Endothelial cell (in vitro differentiated cells): ENCODE measurements around the gene NAPB. TPM values are rescaled to one million over a fixed set of nuclear protein-coding genes. Genes with fewer than 3 reads are reported as not detected.

Experiments used
- DNase-seq: peaks from one replicate; pipeline ENCODE4 v3.0.0; 2021; ENCODE audit warnings: low spot score
- H3K27ac Mint-ChIP-seq: one replicate; pipeline ENCODE4 v1.8.0; 2021; ENCODE audit warnings: mixed read lengths, inconsistent platforms; ENCODE audit not compliant: unreplicated experiment
- H3K27me3 Mint-ChIP-seq: one replicate; pipeline ENCODE4 v1.8.0; 2021; ENCODE audit warnings: mild to moderate bottlenecking, moderate library complexity, mixed read lengths, inconsistent platforms; ENCODE audit not compliant: unreplicated experiment
- H3K36me3 Mint-ChIP-seq: one replicate; pipeline ENCODE4 v1.8.0; 2021; ENCODE audit warnings: mild to moderate bottlenecking, low read depth, mixed read lengths, inconsistent platforms; ENCODE audit not compliant: unreplicated experiment
- H3K4me1 Mint-ChIP-seq: one replicate; pipeline ENCODE4 v1.8.0; 2021; ENCODE audit warnings: mild to moderate bottlenecking, mixed read lengths, inconsistent platforms; ENCODE audit not compliant: unreplicated experiment
- H3K4me3 Mint-ChIP-seq: one replicate; pipeline ENCODE4 v1.8.0; 2021; ENCODE audit warnings: mild to moderate bottlenecking, mixed read lengths, inconsistent platforms; ENCODE audit not compliant: unreplicated experiment
- H3K9me3 Mint-ChIP-seq: one replicate; pipeline ENCODE4 v1.8.0; 2021; ENCODE audit warnings: mixed read lengths, inconsistent platforms; ENCODE audit not compliant: unreplicated experiment
- total RNA-seq: library from RNA; stranded (reverse); fragmentation: NEBNext Ultra II Directional; extraction: Animal tissue kit (Norgen Biotek cat#: 25700); gene quantifications from one replicate; pipeline ENCODE4 v1.2.1, GENCODE V29; 2021; ENCODE audit not compliant: unreplicated experiment
- TF ChIP-seq, protein P1 (sequence below): fragments of 200-600 bp; sonication (generic); IDR thresholded peaks from one replicate; pipeline ENCODE4 v1.5.0; 2021; ENCODE audit warnings: antibody characterized with exemption; ENCODE audit not compliant: unreplicated experiment

Gene NAPB
- total RNA-seq, 1 donor from 2014 or later, result 9.6 TPM

DNA sequence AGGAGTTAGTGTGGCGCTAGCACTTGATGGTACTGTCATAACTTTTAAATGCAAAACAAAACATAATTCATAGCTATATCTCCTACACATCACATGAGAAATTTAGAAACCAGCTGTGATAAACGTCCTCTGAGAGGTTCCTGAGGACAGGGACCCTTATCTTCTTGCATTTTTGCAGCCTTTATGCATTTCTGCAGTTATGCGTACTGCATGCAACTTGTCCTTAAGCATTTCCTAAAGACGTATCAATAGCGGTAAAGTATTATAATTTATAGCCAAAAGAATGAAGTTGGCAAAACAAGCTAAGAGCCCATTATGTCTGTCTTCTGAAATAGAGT, 1.7 kb downstream of the NAPB start:
- Mint-ChIP-seq H3K4me1 (peaks cover 18% of the 10 kb centered on the region), H3K4me3 (peak overlapping the region; percentile 89), H3K27me3 (no peaks in the 10 kb centered on the region), H3K9me3 (no peaks in the 10 kb centered on the region), H3K36me3 (peaks cover 5% of the 10 kb centered on the region), H3K27ac (peak overlapping the region; percentile 78)
- no peak for DNase-seq
- TF ChIP-seq, protein P1, sequence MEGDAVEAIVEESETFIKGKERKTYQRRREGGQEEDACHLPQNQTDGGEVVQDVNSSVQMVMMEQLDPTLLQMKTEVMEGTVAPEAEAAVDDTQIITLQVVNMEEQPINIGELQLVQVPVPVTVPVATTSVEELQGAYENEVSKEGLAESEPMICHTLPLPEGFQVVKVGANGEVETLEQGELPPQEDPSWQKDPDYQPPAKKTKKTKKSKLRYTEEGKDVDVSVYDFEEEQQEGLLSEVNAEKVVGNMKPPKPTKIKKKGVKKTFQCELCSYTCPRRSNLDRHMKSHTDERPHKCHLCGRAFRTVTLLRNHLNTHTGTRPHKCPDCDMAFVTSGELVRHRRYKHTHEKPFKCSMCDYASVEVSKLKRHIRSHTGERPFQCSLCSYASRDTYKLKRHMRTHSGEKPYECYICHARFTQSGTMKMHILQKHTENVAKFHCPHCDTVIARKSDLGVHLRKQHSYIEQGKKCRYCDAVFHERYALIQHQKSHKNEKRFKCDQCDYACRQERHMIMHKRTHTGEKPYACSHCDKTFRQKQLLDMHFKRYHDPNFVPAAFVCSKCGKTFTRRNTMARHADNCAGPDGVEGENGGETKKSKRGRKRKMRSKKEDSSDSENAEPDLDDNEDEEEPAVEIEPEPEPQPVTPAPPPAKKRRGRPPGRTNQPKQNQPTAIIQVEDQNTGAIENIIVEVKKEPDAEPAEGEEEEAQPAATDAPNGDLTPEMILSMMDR, result no peak

DNA sequence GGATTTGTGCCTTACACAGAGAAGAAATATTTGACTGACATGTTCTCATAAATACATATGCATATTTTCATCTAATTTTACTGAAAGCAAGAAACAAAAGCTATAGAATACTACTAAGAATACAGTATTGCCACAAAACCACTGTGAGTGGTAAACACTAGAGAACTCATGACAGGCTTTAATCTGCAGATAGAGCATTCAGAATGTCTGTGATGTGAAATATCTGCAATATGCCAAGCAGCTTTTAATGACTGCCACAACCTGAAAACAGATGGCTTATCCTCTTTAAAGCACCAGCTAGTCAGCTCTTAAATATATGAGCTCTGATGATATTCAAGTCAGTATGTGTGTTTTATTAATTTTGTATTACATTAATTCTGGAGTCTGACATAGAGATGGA, 3.4 kb downstream of the NAPB start:
- no peak overlapping the region for H3K27ac Mint-ChIP-seq

DNA sequence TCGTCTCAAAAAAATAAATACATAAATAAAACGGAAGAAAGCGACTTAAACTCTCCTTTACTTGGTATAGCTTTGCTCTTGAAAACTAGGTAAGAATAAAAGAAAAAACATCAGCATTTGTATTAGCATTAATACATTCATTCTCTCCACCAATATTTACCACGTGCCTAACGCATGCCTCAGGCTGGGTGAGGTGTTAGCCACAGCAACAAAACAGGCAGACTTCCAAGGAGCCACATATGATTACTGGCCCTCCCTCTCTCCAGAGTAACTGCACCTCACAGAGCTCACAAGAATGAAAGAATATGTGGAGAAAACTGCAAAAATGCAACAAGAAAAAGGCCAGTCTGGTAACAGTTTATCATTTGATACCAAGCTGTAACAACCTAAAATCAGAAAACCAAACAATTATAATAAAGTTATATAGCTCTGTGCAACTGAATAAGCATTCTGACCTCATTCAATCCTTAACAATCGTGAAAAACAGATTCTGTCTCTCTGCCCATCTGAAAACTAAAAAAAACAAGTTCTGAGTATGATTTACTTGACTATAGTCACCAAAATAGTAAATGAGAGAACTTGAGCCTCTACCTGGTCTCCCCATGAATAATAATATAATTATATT, 5.2 kb downstream of the NAPB start:
- Mint-ChIP-seq H3K9me3 (no peaks in the 10 kb centered on the region), H3K27ac (no peak overlapping the region), H3K27me3 (no peaks in the 10 kb centered on the region), H3K4me1 (peaks cover 14% of the 10 kb centered on the region), H3K4me3 (no peak overlapping the region), H3K36me3 (no peaks in the 10 kb centered on the region)
- DNase-seq, result no peak
- TF ChIP-seq, protein P1, result no peak

More for the DNA sequence above, 3.4 kb downstream of the NAPB start:
- Mint-ChIP-seq H3K4me3 (no peak overlapping the region), H3K36me3 (peaks cover 5% of the 10 kb centered on the region), H3K9me3 (no peaks in the 10 kb centered on the region), H3K27me3 (no peaks in the 10 kb centered on the region), H3K4me1 (peaks cover 18% of the 10 kb centered on the region)
- no peak for DNase-seq
- TF ChIP-seq, protein P1, result no peak

DNA sequence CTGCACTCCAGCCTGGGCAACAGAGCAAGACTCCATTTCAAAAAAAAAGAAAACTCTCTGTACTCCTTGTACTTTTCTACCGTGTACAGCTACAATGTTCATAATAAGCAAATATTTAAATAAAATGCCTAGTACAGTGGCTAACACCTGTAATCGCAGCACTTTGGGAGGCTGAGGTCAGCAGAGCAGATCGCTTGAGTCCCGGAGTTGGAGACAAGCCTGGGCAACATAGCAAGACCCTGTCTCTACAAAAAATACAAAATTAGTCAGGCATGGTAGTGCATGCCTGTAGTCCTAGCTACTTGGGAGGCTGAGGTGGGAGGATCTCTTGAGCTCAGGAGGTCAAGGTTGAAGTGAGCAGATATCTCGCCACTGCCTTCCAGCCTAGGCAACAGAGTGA, 5.7 kb downstream of the NAPB start:
- Mint-ChIP-seq H3K27me3 (no peaks in the 10 kb centered on the region), H3K4me3 (no peak overlapping the region), H3K9me3 (no peaks in the 10 kb centered on the region), H3K4me1 (peaks cover 14% of the 10 kb centered on the region), H3K27ac (no peak overlapping the region), H3K36me3 (no peaks in the 10 kb centered on the region)
- TF ChIP-seq, protein P1, result no peak
- DNase-seq, result no peak

DNA sequence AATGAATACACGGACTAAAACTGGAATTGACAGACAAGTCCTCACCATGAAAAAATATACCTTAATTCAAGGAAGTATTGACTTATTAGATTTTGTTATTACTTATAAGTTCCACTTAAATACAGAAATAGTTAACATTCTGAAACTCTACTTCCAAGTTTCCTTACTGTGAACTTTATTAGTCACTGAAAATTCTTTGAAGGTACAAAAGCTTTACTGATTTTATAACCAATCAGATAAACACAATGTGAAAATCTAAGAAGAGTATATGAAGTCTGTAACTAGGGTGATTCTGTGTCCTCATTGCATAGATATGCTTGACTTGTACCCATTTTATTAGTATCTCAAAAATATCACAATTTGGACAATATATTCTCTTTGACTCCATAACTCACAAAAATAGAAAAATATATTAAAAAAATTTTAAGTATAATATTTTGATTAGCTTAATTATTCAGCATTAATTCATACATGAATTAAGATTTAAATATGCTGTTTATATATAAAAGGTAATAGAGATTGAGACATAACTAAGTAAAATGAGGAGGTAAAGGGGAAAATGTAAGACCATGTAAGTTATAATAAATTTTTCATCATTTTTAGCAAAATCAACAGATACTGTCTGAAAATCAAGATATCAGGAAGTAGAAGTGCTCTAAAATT, 6.6 kb downstream of the NAPB start:
- no peak for DNase-seq
- TF ChIP-seq, protein P1, result no peak
- Mint-ChIP-seq H3K9me3 (no peaks in the 10 kb centered on the region), H3K27ac (no peak overlapping the region), H3K36me3 (no peaks in the 10 kb centered on the region), H3K27me3 (no peaks in the 10 kb centered on the region), H3K4me1 (peaks cover 10% of the 10 kb centered on the region), H3K4me3 (no peak overlapping the region)
